K562 (cell line): Measurements from ENCODE around the gene MCCD1. TPM values are rescaled to one million over a fixed set of nuclear protein-coding genes. Genes with fewer than 3 reads are reported as not detected.

Source experiments
- ARHGAP35 ChIP-seq: fragments of 450-650 bp; IDR thresholded peaks from 2 replicates; pipeline ENCODE4 v1.6.1; 2018; ENCODE audit not compliant: partially characterized antibody
- CHD1 ChIP-seq: fragments of 200-600 bp; sonication (generic); IDR thresholded peaks from one replicate; pipeline ENCODE4 v1.6.1; 2012; ENCODE audit warnings: mild to moderate bottlenecking, moderate library complexity, low read length, inconsistent platforms
- CREBBP ChIP-seq: IDR thresholded peaks from one replicate; pipeline ENCODE4 v1.6.1; 2012; ENCODE audit warnings: low read depth, mild to moderate bottlenecking, control low read depth, inconsistent platforms, low read length
- DPF2 ChIP-seq: fragments of 450-650 bp; IDR thresholded peaks from 2 replicates; pipeline ENCODE4 v1.6.1; 2016
- ILF3 ChIP-seq: fragments of 450-650 bp; IDR thresholded peaks from 2 replicates; pipeline ENCODE4 v1.6.1; 2018; ENCODE audit warnings: antibody characterized with exemption, mild to moderate bottlenecking, moderate library complexity, borderline replicate concordance
- KLF10 ChIP-seq: fragments of 250-450 bp; sonication (Bioruptor Pico); IDR thresholded peaks from 2 replicates; pipeline ENCODE4 v1.6.1; 2021; ENCODE audit warnings: matching md5 sums
- KLF6 ChIP-seq: fragments of 250-450 bp; sonication (Bioruptor Pico); IDR thresholded peaks from 2 replicates; pipeline ENCODE4 v1.4.0; 2020; ENCODE audit warnings: mild to moderate bottlenecking, moderate library complexity, borderline replicate concordance
- MCM7 ChIP-seq, 2 experiments: fragments of 450-650 bp; IDR thresholded peaks; 2 replicates each; pipeline ENCODE4 v1.6.1; 2016 to 2018
- MECOM ChIP-seq: fragments of 250-450 bp; sonication (Bioruptor Pico); IDR thresholded peaks from 2 replicates; pipeline ENCODE4 v1.8.0; 2022; ENCODE audit warnings: inconsistent platforms
- NCOR1 ChIP-seq: fragments of 450-650 bp; IDR thresholded peaks from 2 replicates; pipeline ENCODE4 v1.6.1; 2016; ENCODE audit warnings: mild to moderate bottlenecking, moderate library complexity
- NEUROD1 ChIP-seq: fragments of 150-350 bp; IDR thresholded peaks from 2 replicates; pipeline ENCODE4 v1.6.1; 2014; ENCODE audit warnings: borderline replicate concordance, low read length, low read depth; ENCODE audit not compliant: partially characterized antibody
- NFYB ChIP-seq: IDR thresholded peaks from 2 replicates; pipeline ENCODE4 v1.6.1; 2011; ENCODE audit warnings: mild to moderate bottlenecking, moderate library complexity; ENCODE audit not compliant: insufficient read length; ENCODE audit errors: extremely low read depth
- POLR2A ChIP-seq: fragments of 450-650 bp; conservative IDR thresholded peaks from 2 replicates; pipeline ENCODE4 v1.6.1; 2016
- POLR2H ChIP-seq: IDR thresholded peaks from 2 replicates; pipeline ENCODE4 v1.6.1; 2016; ENCODE audit warnings: missing genetic modification characterization, low read depth, mild to moderate bottlenecking, control low read depth, missing compliant biosample characterization, moderate library complexity
- RAD51 ChIP-seq: fragments of 450-650 bp; IDR thresholded peaks from 2 replicates; pipeline ENCODE4 v1.7.1; 2016; ENCODE audit warnings: low read depth, mild to moderate bottlenecking, borderline replicate concordance
- RB1 ChIP-seq: fragments of 450-650 bp; IDR thresholded peaks from 2 replicates; pipeline ENCODE4 v1.6.1; 2017; ENCODE audit warnings: low read depth, mild to moderate bottlenecking
- SMARCE1 ChIP-seq: fragments of 450-650 bp; IDR thresholded peaks from 2 replicates; pipeline ENCODE4 v1.7.1; 2016; ENCODE audit warnings: mild to moderate bottlenecking
- TAF9B ChIP-seq: fragments of 450-650 bp; IDR thresholded peaks from 2 replicates; pipeline ENCODE4 v1.6.1; 2018; ENCODE audit warnings: mild to moderate bottlenecking; ENCODE audit not compliant: partially characterized antibody
- TEAD4 ChIP-seq, 2 experiments: sonication (generic) in 1 of 2; formaldehyde crosslinking in 1 of 2; IDR thresholded peaks; 2 replicates each; pipeline versions ENCODE4 v1.6.1 to v1.8.0; 2012 to 2022; ENCODE audit warnings: borderline replicate concordance in 1 of 2, inconsistent platforms in 1 of 2, low read length in 1 of 2, mild to moderate bottlenecking in 1 of 2, missing genetic modification reagents in 1 of 2
- XRCC5 ChIP-seq: fragments of 200-400 bp; formaldehyde crosslinking; IDR thresholded peaks from 2 replicates; pipeline ENCODE4 v1.6.1; 2017; ENCODE audit warnings: low read depth, mild to moderate bottlenecking, low read length
- polyA plus RNA-seq, 8 experiments: library from polyadenylated mRNA; depleted of rRNA in 4 of 8; stranded (reverse) in 5 of 8; unstranded in 3 of 8; fragments of >200 nt; fragmentation: Nextera tagmentation in 2 of 8; fragmentation: Illumina TruSeq in 1 of 8; extraction: Ambion mirVana in 2 of 8; extraction: Trizol in 1 of 8; gene quantifications; 2 replicates each; pipeline versions ENCODE4 v1.2.1 to v1.2.3, GENCODE V29; 2011 to 2014; ENCODE audit warnings: inconsistent platforms in 1 of 8, missing spikeins in 1 of 8
- total RNA-seq, 7 experiments: library from RNA; depleted of rRNA in 6 of 7; stranded (reverse); fragments of >200 nt in 6 of 7; fragmentation: Illumina TruSeq in 2 of 7; extraction: Trizol in 2 of 7; gene quantifications; 2 replicates each; pipeline versions ENCODE4 v1.2.1 to v1.2.3, GENCODE V29; 2011 to 2021; ENCODE audit warnings: low replicate concordance in 1 of 7
- TF ChIP-seq, protein P1 (sequence below): sonication (generic); formaldehyde crosslinking; IDR thresholded peaks from 2 replicates; pipeline ENCODE4 v1.8.1; 2023; ENCODE audit warnings: mild to moderate bottlenecking, missing genetic modification reagents, moderate library complexity
- TF ChIP-seq, protein P2 (sequence below): fragments of 250-450 bp; sonication (Bioruptor Pico); IDR thresholded peaks from 2 replicates; pipeline ENCODE4 v1.6.1; 2021; ENCODE audit warnings: mild to moderate bottlenecking
- TF ChIP-seq, protein P3 (sequence below): IDR thresholded peaks from 2 replicates; pipeline ENCODE4 v1.6.1; 2016; ENCODE audit warnings: missing genetic modification characterization, missing compliant biosample characterization
- TF ChIP-seq, protein P4 (sequence below): fragments of 200-400 bp; formaldehyde crosslinking; IDR thresholded peaks from 2 replicates; pipeline ENCODE4 v1.6.1; 2017; ENCODE audit warnings: mild to moderate bottlenecking, low read depth, low read length, moderate library complexity

MCCD1 gene
- total and polyA plus RNA-seq, 9 of the 15 experiments (the other 6 are each of a cell fraction or from before 2014, with no cell fraction given) = not detected

DNA sequence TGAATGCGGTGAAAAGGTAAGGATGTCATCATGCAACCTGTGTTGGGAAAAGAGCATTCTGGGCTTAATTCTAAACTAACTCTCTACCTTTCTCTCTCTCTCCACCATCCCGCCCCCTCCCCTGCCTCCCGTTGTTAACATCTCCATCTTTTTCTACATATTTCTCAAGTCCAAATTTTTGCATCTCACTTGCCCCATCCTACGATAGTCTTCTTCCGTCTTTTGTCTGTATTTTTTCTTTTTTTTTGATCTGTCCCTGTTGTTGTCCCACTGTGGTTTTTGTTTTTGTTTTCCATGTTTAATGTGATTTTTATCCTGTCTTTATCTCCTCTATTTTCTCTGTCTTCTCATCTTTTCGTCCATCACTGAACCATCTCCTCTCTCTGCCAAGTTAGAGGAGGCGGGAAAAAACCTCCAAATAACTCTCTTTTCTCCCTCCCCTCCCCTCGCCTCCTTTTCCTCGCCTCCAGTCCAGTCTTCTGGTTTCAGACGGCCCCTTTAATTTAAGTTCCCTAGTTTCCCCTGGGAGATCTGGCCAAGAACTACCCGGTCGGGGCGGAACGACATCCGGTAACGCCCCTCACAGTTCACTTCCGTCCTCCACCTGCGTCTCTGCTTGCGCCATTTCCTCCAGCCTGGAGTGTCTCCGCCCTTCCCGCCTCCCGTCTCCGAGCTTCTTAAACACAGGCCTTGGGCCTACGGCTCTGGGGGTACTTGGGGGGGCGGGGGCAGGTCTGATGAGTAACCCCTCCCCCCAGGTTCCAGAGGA, 18.4 kb downstream of the MCCD1 start, which contains the start of gene NFKBIL1 (continued):
- TF ChIP-seq KLF10 (CRISPR knock-in tag) (no peak), KLF6 (CRISPR knock-in tag) (peak; percentile 92), ARHGAP35 (peak; percentile 71), POLR2H (tag) (no peak), MCM7 (IDR thresholded peaks at IDR 0.05) (peak in 1 of 2 experiments; percentile 93; a peak in 1 of 4 replicates), NCOR1 (no peak; the same call in 1 of the 2 replicates), MECOM (CRISPR knock-in tag) (0 out of 2 replicates have a peak, but pooled peaks have one; percentile 6), NFYB (no peak), DPF2 (peak; percentile 69), XRCC5 (peak; percentile 93), POLR2A (peak; percentile 71), TEAD4 (IDR thresholded peaks at IDR 0.05; ENCODE audit: low read length) (peak; percentile 54; the same call in 1 of the 2 replicates), TEAD4 (CRISPR knock-in tag; IDR thresholded peaks at IDR 0.05; ENCODE audit: borderline replicate concordance) (no peak), CHD1 (no peak), TAF9B (peak; percentile 87), NEUROD1 (peak; percentile 84), CREBBP (no peak), ILF3 (no peak), SMARCE1 (no peak), RB1 (peak; percentile 85), RAD51 (no peak; the same call in 1 of the 2 replicates)
- TF ChIP-seq, protein P1, sequence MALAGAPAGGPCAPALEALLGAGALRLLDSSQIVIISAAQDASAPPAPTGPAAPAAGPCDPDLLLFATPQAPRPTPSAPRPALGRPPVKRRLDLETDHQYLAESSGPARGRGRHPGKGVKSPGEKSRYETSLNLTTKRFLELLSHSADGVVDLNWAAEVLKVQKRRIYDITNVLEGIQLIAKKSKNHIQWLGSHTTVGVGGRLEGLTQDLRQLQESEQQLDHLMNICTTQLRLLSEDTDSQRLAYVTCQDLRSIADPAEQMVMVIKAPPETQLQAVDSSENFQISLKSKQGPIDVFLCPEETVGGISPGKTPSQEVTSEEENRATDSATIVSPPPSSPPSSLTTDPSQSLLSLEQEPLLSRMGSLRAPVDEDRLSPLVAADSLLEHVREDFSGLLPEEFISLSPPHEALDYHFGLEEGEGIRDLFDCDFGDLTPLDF (CRISPR knock-in tag) = no peak
- TF ChIP-seq, protein P2, sequence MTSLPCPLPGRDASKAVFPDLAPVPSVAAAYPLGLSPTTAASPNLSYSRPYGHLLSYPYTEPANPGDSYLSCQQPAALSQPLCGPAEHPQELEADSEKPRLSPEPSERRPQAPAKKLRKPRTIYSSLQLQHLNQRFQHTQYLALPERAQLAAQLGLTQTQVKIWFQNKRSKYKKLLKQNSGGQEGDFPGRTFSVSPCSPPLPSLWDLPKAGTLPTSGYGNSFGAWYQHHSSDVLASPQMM (CRISPR knock-in tag) = no peak
- TF ChIP-seq, protein P3, sequence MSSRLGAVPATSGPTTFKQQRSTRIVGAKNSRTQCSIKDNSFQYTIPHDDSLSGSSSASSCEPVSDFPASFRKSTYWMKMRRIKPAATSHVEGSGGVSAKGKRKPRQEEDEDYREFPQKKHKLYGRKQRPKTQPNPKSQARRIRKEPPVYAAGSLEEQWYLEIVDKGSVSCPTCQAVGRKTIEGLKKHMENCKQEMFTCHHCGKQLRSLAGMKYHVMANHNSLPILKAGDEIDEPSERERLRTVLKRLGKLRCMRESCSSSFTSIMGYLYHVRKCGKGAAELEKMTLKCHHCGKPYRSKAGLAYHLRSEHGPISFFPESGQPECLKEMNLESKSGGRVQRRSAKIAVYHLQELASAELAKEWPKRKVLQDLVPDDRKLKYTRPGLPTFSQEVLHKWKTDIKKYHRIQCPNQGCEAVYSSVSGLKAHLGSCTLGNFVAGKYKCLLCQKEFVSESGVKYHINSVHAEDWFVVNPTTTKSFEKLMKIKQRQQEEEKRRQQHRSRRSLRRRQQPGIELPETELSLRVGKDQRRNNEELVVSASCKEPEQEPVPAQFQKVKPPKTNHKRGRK = peak; percentile 99
- TF ChIP-seq, protein P4, sequence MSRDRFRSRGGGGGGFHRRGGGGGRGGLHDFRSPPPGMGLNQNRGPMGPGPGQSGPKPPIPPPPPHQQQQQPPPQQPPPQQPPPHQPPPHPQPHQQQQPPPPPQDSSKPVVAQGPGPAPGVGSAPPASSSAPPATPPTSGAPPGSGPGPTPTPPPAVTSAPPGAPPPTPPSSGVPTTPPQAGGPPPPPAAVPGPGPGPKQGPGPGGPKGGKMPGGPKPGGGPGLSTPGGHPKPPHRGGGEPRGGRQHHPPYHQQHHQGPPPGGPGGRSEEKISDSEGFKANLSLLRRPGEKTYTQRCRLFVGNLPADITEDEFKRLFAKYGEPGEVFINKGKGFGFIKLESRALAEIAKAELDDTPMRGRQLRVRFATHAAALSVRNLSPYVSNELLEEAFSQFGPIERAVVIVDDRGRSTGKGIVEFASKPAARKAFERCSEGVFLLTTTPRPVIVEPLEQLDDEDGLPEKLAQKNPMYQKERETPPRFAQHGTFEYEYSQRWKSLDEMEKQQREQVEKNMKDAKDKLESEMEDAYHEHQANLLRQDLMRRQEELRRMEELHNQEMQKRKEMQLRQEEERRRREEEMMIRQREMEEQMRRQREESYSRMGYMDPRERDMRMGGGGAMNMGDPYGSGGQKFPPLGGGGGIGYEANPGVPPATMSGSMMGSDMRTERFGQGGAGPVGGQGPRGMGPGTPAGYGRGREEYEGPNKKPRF = no peak
